Mucosa of descending colon (tissue), 3 donors: ENCODE measurements around the gene FHIT. TPM values are rescaled to one million over a fixed set of nuclear protein-coding genes. Genes with fewer than 3 reads are reported as not detected.

ENCODE experiments used
- ATAC-seq: fragments of 200-7000 bp; cut with Tn5 transposase; one replicate; pipeline ENCODE4 v1.9.1; 2020; ENCODE audit warnings: mild to moderate bottlenecking, moderate library complexity
- DNase-seq, 3 donors: peaks; one replicate each; pipeline ENCODE4 v3.0.0-alpha.2; 2020
- H3K36me3 ChIP-seq: fragments of 200-600 bp; one replicate; pipeline ENCODE4 v1.8.0; 2021; ENCODE audit warnings: low read depth, mild to moderate bottlenecking
- H3K4me1 ChIP-seq: fragments of 200-600 bp; one replicate; pipeline ENCODE4 v1.8.0; 2021; ENCODE audit warnings: low read depth, mild to moderate bottlenecking
- H3K4me3 ChIP-seq: fragments of 200-600 bp; one replicate; pipeline ENCODE4 v1.8.0; 2021; ENCODE audit warnings: mild to moderate bottlenecking
- H3K9me3 ChIP-seq: fragments of 200-600 bp; one replicate; pipeline ENCODE4 v1.8.0; 2021; ENCODE audit warnings: mild to moderate bottlenecking
- CTCF ChIP-seq: fragments of 200-600 bp; IDR thresholded peaks from one replicate; pipeline ENCODE4 v1.8.0; 2022; ENCODE audit warnings: antibody characterized with exemption, mild to moderate bottlenecking
- intact Hi-C, 2 donors: fragments of 100-400 bp; cut with DNase I in 1 of 2; cut with micrococcal nuclease in 1 of 2; formaldehyde crosslinking; loops; one replicate each; pipeline versions ENCODE4 v1.11.0 to v1.11.1; 2022; cut with DNase I, micrococcal nuclease
- total RNA-seq, 3 donors: library from RNA; stranded (reverse); fragmentation: NEBNext Ultra II Directional in 2 of 3; extraction: Animal tissue kit (Norgen Biotek cat#: 25700) in 2 of 3; gene quantifications; one replicate each; pipeline versions ENCODE4 v1.2.1 to v1.2.4, GENCODE V29; 2021 to 2023
- donor health status: DM: no; HTN: no; CAD: no; lungs with moderate emphysema.
- donor health status: DM: no; HTN: no; CAD: no.
- donor health status: DM: no; HTN: yes; CAD: no.

Gene FHIT
- total RNA-seq, 3 donors from 2014 or later = 8.9 to 20.7 (median 18.6) TPM

- no peaks in the 10 kb centered on the region for H3K9me3 ChIP-seq
- TF ChIP-seq CTCF = no peak
- H3K4me3 ChIP-seq = no peak overlapping the region
- ATAC-seq (no peak), DNase-seq (no peak)
- intact Hi-C loops = no loop called here
- H3K36me3 ChIP-seq = no peaks in the 10 kb centered on the region
- H3K4me1 ChIP-seq = no peaks in the 10 kb centered on the region
Observed at GRCh38 chr3:60417576-60417975, 833.7 kb downstream of the FHIT start.

GRCh38 chr3:60414011-60414410, 837.2 kb downstream of the FHIT start:
- Histone ChIP-seq H3K9me3 (no peaks in the 10 kb centered on the region), H3K36me3 (no peaks in the 10 kb centered on the region), H3K4me1 (no peaks in the 10 kb centered on the region), H3K4me3 (no peak overlapping the region)
- intact Hi-C loops = no loop called here
- ATAC-seq (no peak), DNase-seq (no peak)
- no peak for TF ChIP-seq CTCF

GRCh38 chr3:60413551-60413950, 837.7 kb downstream of the FHIT start:
- Histone ChIP-seq H3K4me1 (no peaks in the 10 kb centered on the region), H3K9me3 (no peaks in the 10 kb centered on the region), H3K36me3 (no peaks in the 10 kb centered on the region), H3K4me3 (no peak overlapping the region)
- no peak for ATAC-seq
- intact Hi-C loops = no loop called here
- TF ChIP-seq CTCF = no peak
- DNase-seq = no peak

- Histone ChIP-seq H3K36me3 (no peaks in the 10 kb centered on the region), H3K4me1 (no peaks in the 10 kb centered on the region), H3K4me3 (no peak overlapping the region), H3K9me3 (no peaks in the 10 kb centered on the region)
- DNase-seq (no peak), ATAC-seq (no peak)
- intact Hi-C loops = no loop called here
- no peak for TF ChIP-seq CTCF
Observed at GRCh38 chr3:60403866-60404265, 847.4 kb downstream of the FHIT start.

- ATAC-seq (no peak), DNase-seq (no peak)
- Histone ChIP-seq H3K9me3 (no peaks in the 10 kb centered on the region), H3K4me3 (no peak overlapping the region), H3K4me1 (no peaks in the 10 kb centered on the region), H3K36me3 (no peaks in the 10 kb centered on the region)
- intact Hi-C loops = no loop called here
- TF ChIP-seq CTCF = no peak
Observed at GRCh38 chr3:60402931-60403330, 848.3 kb downstream of the FHIT start.
